ENCODE data around the gene CCDC183. TPM values are rescaled to one million over a fixed set of nuclear protein-coding genes. Genes with fewer than 3 reads are reported as not detected.

CCDC183 gene
- polyA plus RNA-seq, 1 donor (not counting 4 experiments of a cell fraction or from before 2014, with no cell fraction given): 0.03 TPM

DNA sequence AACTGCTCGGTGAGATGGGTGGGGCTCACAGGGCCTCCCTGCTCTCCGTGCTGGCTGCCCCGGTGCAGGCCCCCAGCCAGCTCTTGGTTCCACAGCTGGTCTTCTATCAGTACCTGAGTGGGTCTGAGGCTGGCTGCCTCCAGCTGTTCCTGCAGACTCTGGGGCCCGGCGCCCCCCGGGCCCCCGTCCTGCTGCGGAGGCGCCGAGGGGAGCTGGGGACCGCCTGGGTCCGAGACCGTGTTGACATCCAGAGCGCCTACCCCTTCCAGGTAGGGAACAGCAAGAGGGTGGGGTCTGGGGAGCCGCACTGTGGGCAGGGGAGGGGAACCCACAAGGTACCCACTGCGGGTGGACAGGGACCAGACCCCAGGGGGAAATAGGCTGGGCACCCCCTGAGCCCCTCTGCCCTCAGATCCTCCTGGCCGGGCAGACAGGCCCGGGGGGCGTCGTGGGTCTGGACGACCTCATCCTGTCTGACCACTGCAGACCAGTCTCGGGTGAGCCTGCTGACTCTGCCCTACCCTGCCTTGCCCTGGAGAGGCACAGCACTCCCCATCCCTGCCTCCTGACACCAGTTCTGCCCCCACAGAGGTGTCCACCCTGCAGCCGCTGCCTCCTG is 58.8 kb downstream of the CCDC183 start:
- Histone ChIP-seq H3K9me1 (ENCODE audit: control insufficient read depth, extremely low read depth, insufficient read depth, low read length) (no peaks in the 10 kb centered on the region), H3K36me3 (ENCODE audit: control insufficient read depth in 2 of 2, extremely low read depth in 1 of 2, insufficient read depth in 2 of 2, low read length in 2 of 2) (peaks cover 3 to 17% of the 10 kb centered on the region in 2 experiments), H3K27ac (ENCODE audit: control insufficient read depth, insufficient read depth, low read length) (no peak overlapping the region), H3K4me3 (ENCODE audit: control insufficient read depth in 2 of 3, extremely low read depth in 1 of 3, insufficient read depth in 2 of 3, low read depth in 1 of 3, low read length in 3 of 3) (no peak overlapping the region), H2AFZ (ENCODE audit: control insufficient read depth, low read length) (no peak overlapping the region), H3K9ac (ENCODE audit: control insufficient read depth, extremely low read depth, insufficient read depth, low read length) (no peak overlapping the region), H3K9me3 (ENCODE audit: control insufficient read depth, low read depth, low read length) (no peaks in the 10 kb centered on the region), H3K79me2 (ENCODE audit: control insufficient read depth, insufficient read depth, low read length) (peaks cover 2% of the 10 kb centered on the region), H3K27me3 (ENCODE audit: control insufficient read depth, extremely low read depth, insufficient read depth, low read length) (no peaks in the 10 kb centered on the region), H4K20me1 (ENCODE audit: control insufficient read depth, extremely low read depth, insufficient read depth, low read length) (peaks cover 2% of the 10 kb centered on the region), H3K4me1 (ENCODE audit: control insufficient read depth, extremely low read depth, insufficient read depth, low read length) (peaks cover 9% of the 10 kb centered on the region), H3K4me2 (ENCODE audit: control insufficient read depth, extremely low read depth, insufficient read depth, low read depth, low read length) (no peak overlapping the region)
- FAIRE-seq: no peak
- dilution Hi-C loops (cut with MboI; ENCODE audit: extremely low pct_ligation_motif_present, low sequenced_read_pairs): no loop called here
- TF ChIP-seq, protein P1, sequence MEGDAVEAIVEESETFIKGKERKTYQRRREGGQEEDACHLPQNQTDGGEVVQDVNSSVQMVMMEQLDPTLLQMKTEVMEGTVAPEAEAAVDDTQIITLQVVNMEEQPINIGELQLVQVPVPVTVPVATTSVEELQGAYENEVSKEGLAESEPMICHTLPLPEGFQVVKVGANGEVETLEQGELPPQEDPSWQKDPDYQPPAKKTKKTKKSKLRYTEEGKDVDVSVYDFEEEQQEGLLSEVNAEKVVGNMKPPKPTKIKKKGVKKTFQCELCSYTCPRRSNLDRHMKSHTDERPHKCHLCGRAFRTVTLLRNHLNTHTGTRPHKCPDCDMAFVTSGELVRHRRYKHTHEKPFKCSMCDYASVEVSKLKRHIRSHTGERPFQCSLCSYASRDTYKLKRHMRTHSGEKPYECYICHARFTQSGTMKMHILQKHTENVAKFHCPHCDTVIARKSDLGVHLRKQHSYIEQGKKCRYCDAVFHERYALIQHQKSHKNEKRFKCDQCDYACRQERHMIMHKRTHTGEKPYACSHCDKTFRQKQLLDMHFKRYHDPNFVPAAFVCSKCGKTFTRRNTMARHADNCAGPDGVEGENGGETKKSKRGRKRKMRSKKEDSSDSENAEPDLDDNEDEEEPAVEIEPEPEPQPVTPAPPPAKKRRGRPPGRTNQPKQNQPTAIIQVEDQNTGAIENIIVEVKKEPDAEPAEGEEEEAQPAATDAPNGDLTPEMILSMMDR (optimal IDR thresholded peaks at IDR 0.05 in 1 of 3, IDR thresholded peaks at IDR 0.05 in 1 of 3, conservative IDR thresholded peaks at IDR 0.05 in 1 of 3; ENCODE audit: extremely low read depth in 1 of 3, insufficient read depth in 2 of 3, low read length in 3 of 3): no peak
- no peak for TF ChIP-seq EZH2 (IDR thresholded peaks at IDR 0.05; ENCODE audit: low read length)
- DNase-seq (ENCODE audit: low read depth, low spot score): no peak

DNA sequence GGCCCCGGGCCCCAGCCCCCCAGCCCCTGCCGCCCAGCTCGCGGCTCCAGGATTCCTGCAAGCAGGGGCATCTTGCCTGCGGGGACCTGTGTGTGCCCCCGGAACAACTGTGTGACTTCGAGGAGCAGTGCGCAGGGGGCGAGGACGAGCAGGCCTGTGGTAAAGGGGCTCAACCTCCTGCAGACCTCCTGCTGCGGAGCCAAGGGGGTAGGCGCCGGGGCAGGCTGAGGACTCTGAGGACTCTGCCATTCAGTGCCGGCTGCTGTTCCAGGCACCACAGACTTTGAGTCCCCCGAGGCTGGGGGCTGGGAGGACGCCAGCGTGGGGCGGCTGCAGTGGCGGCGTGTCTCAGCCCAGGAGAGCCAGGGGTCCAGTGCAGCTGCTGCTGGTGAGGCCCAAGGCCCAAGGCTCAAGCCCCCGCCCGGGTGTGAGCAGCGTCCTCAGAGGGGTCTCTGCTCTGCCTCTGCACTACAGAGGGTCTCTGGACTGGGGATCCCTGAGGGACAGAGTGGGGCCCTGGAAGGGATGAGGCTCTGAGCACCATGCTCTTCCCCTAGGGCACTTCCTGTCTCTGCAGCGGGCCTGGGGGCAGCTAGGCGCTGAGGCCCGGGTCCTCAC is 59.4 kb downstream of the CCDC183 start:
- no peak overlapping the region for H3K9ac ChIP-seq (ENCODE audit: control insufficient read depth, extremely low read depth, insufficient read depth, low read length)
- H2AFZ ChIP-seq (ENCODE audit: control insufficient read depth, low read length): no peak overlapping the region
- no peaks in the 10 kb centered on the region for H3K9me1 ChIP-seq (ENCODE audit: control insufficient read depth, extremely low read depth, insufficient read depth, low read length)
- TF ChIP-seq, protein P1 (optimal IDR thresholded peaks at IDR 0.05 in 1 of 3, IDR thresholded peaks at IDR 0.05 in 1 of 3, conservative IDR thresholded peaks at IDR 0.05 in 1 of 3; ENCODE audit: extremely low read depth in 1 of 3, insufficient read depth in 2 of 3, low read length in 3 of 3): no peak
- TF ChIP-seq EZH2 (IDR thresholded peaks at IDR 0.05; ENCODE audit: low read length): no peak
- H3K9me3 ChIP-seq (ENCODE audit: control insufficient read depth, low read depth, low read length): no peaks in the 10 kb centered on the region
- no peak overlapping the region for H3K4me3 ChIP-seq (ENCODE audit: control insufficient read depth in 2 of 3, extremely low read depth in 1 of 3, insufficient read depth in 2 of 3, low read depth in 1 of 3, low read length in 3 of 3)
- peaks cover 3% of the 10 kb centered on the region for H3K4me1 ChIP-seq (ENCODE audit: control insufficient read depth, extremely low read depth, insufficient read depth, low read length)
- no peaks in the 10 kb centered on the region for H4K20me1 ChIP-seq (ENCODE audit: control insufficient read depth, extremely low read depth, insufficient read depth, low read length)
- H3K79me2 ChIP-seq (ENCODE audit: control insufficient read depth, insufficient read depth, low read length): no peaks in the 10 kb centered on the region
- no peak for DNase-seq (ENCODE audit: low read depth, low spot score)
- no peak overlapping the region for H3K4me2 ChIP-seq (ENCODE audit: control insufficient read depth, extremely low read depth, insufficient read depth, low read depth, low read length)
- H3K36me3 ChIP-seq (ENCODE audit: control insufficient read depth in 2 of 2, extremely low read depth in 1 of 2, insufficient read depth in 2 of 2, low read length in 2 of 2): peaks cover 3 to 13% of the 10 kb centered on the region in 2 experiments
- no peak overlapping the region for H3K27ac ChIP-seq (ENCODE audit: control insufficient read depth, insufficient read depth, low read length)
- no peak for FAIRE-seq
- no peaks in the 10 kb centered on the region for H3K27me3 ChIP-seq (ENCODE audit: control insufficient read depth, extremely low read depth, insufficient read depth, low read length)
- dilution Hi-C loops (cut with MboI; ENCODE audit: extremely low pct_ligation_motif_present, low sequenced_read_pairs): no loop called here
